Activated CD4-positive, alpha-beta T cell treated with anti-CD3 and anti-CD28 coated beads for 24 hours (primary cell): ENCODE measurements around the gene IER2.
"Not testable (repeated sequence)": the region's sequence is repeated elsewhere in the genome, so short reads cannot be mapped to it uniquely, and the experiment has no call there.

ENCODE experiments used
- DNase-seq, 2 donors: peaks; one replicate each; pipeline ENCODE4 v3.0.0-alpha.2; 2020; ENCODE audit warnings: low read depth in 2 of 2

IER2 gene

DNA sequence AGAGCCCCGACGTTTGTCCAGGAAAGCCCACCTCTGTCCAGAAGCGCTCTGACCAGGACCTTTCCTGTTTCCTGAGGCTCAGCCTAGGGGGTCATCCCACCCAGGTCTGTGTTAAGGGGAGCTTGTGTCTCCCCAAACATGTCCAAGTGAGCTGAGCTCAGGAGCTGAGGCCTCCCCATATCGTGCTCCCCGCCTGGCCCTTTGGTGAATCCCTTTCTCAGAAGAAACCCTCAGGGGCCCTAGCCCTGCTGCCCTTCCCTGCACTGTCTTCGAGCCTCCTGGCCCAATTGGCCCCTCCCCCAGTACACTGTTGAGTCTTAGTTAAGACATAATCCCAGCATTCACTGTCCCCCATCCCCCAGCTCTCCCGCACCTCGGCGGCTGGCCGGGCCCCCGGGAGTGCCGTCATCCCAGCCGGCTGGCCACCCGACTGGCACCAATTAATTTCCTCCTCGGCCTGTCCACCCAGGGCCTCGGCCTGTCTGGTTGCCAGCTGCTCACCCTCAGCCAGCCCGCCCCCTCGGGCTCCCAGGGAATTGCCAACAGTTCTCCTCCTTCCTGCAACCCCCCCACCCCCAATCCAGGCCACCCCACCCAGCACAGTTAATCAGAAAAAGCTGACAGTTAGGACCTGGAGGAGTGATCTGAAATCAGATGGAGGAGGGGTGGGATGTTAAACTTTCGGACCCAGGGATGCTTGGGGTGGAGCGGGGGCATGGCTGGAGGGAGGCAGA is 13.6 kb downstream of the IER2 start:
- no peak for DNase-seq

- no peak for DNase-seq
These were observed 14.3 kb downstream of the IER2 start for GRCh38 chr19:13164343-13165161.

- no peak for DNase-seq
These were observed 15.2 kb downstream of the IER2 start for GRCh38 chr19:13165162-13165997.

GRCh38 chr19:13166151-13166550 is 15.9 kb downstream of the IER2 start:
- not testable (repeated sequence) for DNase-seq

GRCh38 chr19:13169769-13170168 is 19.6 kb downstream of the IER2 start:
- DNase-seq, result no peak

DNA sequence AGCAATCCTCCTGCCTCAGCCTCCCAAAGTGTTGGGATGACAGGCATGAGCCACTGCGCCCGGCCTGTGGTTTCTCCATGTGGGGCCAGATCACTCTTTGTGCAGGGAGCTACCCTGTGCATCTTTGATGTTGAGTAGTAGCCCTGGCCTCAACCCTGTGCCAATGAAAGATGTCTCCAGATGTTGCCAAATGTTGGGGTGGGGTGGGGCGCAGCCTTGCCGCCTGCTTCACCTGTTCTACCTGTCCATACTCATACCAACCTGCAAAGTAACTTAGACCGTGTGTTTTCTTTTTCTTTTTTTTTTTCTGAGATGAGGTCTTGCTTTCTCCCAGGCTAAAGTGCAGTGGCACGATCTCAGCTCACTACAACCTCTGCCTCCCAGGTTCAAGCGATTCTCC is 20.9 kb downstream of the IER2 start:
- no peak for DNase-seq

DNA sequence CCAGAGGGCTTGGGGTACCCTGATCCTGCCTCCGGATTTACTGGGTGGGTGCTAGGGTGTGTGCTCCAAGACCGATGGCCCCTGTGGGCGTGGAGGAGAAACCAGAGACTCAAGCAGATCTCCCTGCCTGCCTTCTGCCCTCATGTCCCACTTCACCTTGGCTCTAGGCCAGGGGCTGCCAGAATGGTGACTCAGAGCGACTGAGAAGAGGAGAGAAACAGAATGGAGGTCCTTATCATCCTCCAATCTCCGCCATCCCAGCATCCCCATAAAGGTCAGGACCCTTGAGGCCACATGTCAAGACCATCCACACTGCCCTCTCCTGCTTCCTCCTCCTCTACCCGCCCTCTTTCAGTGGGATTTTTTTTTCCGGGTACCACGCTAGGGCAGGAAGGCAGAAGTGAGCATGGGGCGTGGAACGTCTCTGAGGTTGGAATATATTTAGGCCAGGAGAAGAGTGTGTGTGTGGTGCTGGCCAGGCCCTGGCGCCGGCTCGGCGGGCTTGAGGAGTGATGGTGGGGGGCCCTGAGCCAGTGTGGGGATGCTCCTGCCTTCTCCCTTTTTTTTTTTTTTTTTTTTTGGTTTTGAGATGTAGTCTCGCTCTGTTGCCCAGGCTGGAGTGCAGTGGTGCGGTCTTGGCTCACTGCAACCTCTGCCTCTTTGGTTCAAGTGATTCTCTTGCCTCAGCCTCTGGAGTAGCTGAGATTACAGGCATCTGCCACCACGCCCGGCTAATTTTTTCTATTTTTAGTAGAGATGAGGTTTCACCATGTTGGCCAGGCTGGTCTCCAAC is 22.3 kb downstream of the IER2 start:
- DNase-seq, result peak; percentile 69 to 75

GRCh38 chr19:13173139-13173737 is 23.0 kb downstream of the IER2 start:
- DNase-seq, result no peak

DNA sequence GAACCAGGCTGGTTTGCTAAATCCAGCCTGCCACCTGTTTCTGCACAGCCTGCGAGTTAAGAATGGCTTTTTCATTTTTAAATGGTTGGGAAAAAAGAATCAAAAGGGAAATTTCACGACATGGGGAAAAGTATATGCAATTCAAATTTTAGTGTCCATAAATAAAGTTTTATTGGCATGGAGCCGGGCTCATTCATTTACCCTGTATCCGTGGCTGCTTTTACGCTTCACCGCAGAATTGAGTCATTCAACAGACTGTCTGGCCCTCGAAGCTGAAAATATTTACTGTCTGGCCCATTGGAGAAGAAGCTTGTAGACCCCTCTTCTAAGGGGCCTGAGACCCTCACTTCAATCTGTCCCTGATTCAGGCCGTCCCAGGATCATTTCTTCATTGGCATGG is 26.1 kb downstream of the IER2 start:
- DNase-seq, result no peak

DNA sequence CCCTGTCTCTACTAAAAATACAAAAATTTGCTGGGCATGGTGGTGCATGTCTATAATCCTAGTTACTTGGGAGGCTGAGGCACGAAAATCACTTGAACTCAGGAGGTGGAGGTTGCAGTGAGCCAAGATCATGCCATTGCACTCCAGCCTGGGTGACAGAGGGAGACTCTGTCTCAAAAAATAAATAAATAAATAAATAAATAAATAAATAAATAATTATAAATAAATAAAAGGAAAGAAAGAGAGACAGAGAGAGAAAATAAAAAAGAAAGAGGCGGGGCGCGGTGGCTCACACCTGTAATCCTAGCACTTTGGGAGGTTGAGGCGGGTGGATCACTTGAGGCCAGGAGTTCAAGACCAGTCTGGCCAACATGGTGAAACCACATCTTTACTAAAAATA is 27.4 kb downstream of the IER2 start:
- not testable (repeated sequence) for DNase-seq

GRCh38 chr19:13178291-13178690 is 28.1 kb downstream of the IER2 start:
- DNase-seq, result not testable (repeated sequence)

DNA sequence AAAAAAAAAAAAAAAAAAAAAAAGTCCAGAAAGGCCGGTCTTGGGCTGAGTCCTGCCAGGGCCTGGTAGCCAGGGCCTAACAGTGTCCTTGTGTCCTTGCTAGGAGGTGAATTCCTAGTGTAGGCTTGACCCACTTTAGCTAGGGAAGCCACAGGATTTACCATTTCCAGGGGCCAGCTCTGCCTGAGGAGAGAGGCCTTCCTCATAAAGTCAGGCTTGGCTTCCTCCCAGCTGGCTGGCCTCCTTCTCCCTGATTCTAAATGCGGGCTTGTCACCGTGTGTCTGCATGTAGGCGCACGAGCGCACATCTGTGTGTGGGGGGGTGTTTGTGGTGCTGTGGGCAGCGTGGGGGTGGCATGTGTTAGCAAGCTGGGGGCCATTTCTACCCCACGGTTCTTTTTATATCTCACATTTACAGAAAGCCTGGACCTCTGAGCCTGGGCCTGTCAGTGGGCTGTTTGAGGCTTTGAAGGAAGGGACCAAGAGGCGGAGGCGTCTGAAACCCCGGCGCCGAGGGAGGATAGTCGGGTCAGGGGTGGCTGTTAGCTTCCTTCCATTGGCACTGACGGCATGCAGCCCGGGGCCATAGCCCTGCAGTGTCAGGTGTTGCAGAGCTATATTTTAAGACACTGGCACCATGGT is 31.7 kb downstream of the IER2 start:
- no peak for DNase-seq

- not testable (repeated sequence) for DNase-seq
These were observed 34.7 kb downstream of the IER2 start for GRCh38 chr19:13184926-13185325.

- DNase-seq, result not testable (repeated sequence)
These were observed 35.8 kb downstream of the IER2 start for GRCh38 chr19:13185763-13186657.

GRCh38 chr19:13186688-13187087 is 36.5 kb downstream of the IER2 start:
- DNase-seq, result not testable (repeated sequence)

GRCh38 chr19:13187419-13187818 is 37.2 kb downstream of the IER2 start:
- DNase-seq, result no peak

GRCh38 chr19:13189600-13189999 is 39.4 kb downstream of the IER2 start:
- no peak for DNase-seq

GRCh38 chr19:13190781-13191540 is 40.8 kb downstream of the IER2 start:
- DNase-seq, result no peak

- DNase-seq, result peak; percentile 32 to 54
These were observed 45.5 kb downstream of the IER2 start for GRCh38 chr19:13195678-13196077.
